GM23338 (cell line): ENCODE data around the gene SFSWAP. TPM values are rescaled to one million over a fixed set of nuclear protein-coding genes. Genes with fewer than 3 reads are reported as not detected.
"Not testable (repeated sequence)": the region's sequence is repeated elsewhere in the genome, so short reads cannot be mapped to it uniquely, and the experiment has no call there.

ENCODE experiments used
- ATAC-seq: fragments of 200-7000 bp; cut with Tn5 transposase; 3 replicates; pipeline ENCODE4 v1.9.1; 2020
- DNase-seq: peaks from one replicate; pipeline ENCODE4 v3.0.0-alpha.2; 2015; ENCODE audit warnings: low spot score
- H2AFZ ChIP-seq: fragments of 200-600 bp; sonication (generic); 2 replicates; pipeline ENCODE4 v1.8.0; 2016; ENCODE audit warnings: antibody characterized with exemption, mild to moderate bottlenecking, moderate library complexity
- H3F3A ChIP-seq: fragments of 200-600 bp; sonication (generic); replicated peaks from 2 replicates; pipeline ENCODE4 v1.8.0; 2017; ENCODE audit warnings: antibody characterized with exemption, mixed run types, low read depth
- H3K27ac ChIP-seq: fragments of 200-600 bp; sonication (generic); 2 replicates; pipeline ENCODE4 v1.6.1; 2016; ENCODE audit warnings: low read depth
- H3K27me3 ChIP-seq: fragments of 200-600 bp; sonication (generic); 2 replicates; pipeline ENCODE4 v1.8.0; 2016; ENCODE audit warnings: mild to moderate bottlenecking, mixed run types, moderate library complexity; ENCODE audit not compliant: insufficient read depth
- H3K36me3 ChIP-seq: fragments of 200-600 bp; sonication (generic); 2 replicates; pipeline ENCODE4 v1.8.0; 2016; ENCODE audit warnings: mild to moderate bottlenecking; ENCODE audit not compliant: insufficient read depth
- H3K4me1 ChIP-seq: fragments of 200-600 bp; sonication (generic); 2 replicates; pipeline ENCODE4 v1.8.0; 2016; ENCODE audit warnings: mild to moderate bottlenecking, moderate library complexity; ENCODE audit not compliant: insufficient read depth
- H3K4me2 ChIP-seq: fragments of 200-600 bp; sonication (generic); 2 replicates; pipeline ENCODE4 v1.7.1; 2017; ENCODE audit warnings: mixed run types
- H3K4me3 ChIP-seq: fragments of 200-600 bp; sonication (generic); 2 replicates; pipeline ENCODE4 v1.6.1; 2016; ENCODE audit warnings: mixed run types
- H3K79me2 ChIP-seq: fragments of 200-600 bp; sonication (generic); replicated peaks from 2 replicates; pipeline ENCODE4 v1.8.0; 2017; ENCODE audit warnings: mild to moderate bottlenecking; ENCODE audit not compliant: insufficient read depth
- H3K9me2 ChIP-seq: fragments of 200-600 bp; sonication (generic); 2 replicates; pipeline ENCODE4 v1.8.0; 2017; ENCODE audit not compliant: insufficient read depth
- H4K20me1 ChIP-seq: fragments of 200-600 bp; sonication (generic); replicated peaks from 2 replicates; pipeline ENCODE4 v1.8.0; 2017; ENCODE audit warnings: mild to moderate bottlenecking; ENCODE audit not compliant: insufficient read depth
- H3K27ac Mint-ChIP-seq: 2 replicates; pipeline ENCODE4 v1.8.0; 2020; ENCODE audit warnings: inconsistent platforms, mild to moderate bottlenecking, moderate library complexity, mixed read lengths
- H3K27me3 Mint-ChIP-seq: 3 replicates; pipeline ENCODE4 v1.8.0; 2022; ENCODE audit warnings: low read depth, mild to moderate bottlenecking, moderate library complexity, mixed read lengths, inconsistent platforms; ENCODE audit not compliant: insufficient read depth, poor library complexity
- H3K36me3 Mint-ChIP-seq: 3 replicates; pipeline ENCODE4 v1.8.0; 2021; ENCODE audit warnings: low read depth, mild to moderate bottlenecking, inconsistent platforms, moderate library complexity, mixed read lengths
- H3K4me1 Mint-ChIP-seq: 3 replicates; pipeline ENCODE4 v1.8.0; 2020; ENCODE audit warnings: mild to moderate bottlenecking, inconsistent platforms, mixed read lengths
- H3K4me3 Mint-ChIP-seq: 3 replicates; pipeline ENCODE4 v1.8.0; 2021; ENCODE audit warnings: moderate library complexity, mild to moderate bottlenecking, inconsistent platforms, mixed read lengths
- H3K9me3 Mint-ChIP-seq: 3 replicates; pipeline ENCODE4 v1.8.0; 2020; ENCODE audit warnings: moderate library complexity, mild to moderate bottlenecking, inconsistent platforms, mixed read lengths
- CREB1 ChIP-seq: fragments of 250-450 bp; sonication (Bioruptor Pico); IDR thresholded peaks from 2 replicates; pipeline ENCODE4 v1.5.0; 2020; ENCODE audit warnings: low read depth, mild to moderate bottlenecking, moderate library complexity
- EZH2phosphoT487 ChIP-seq: fragments of 200-600 bp; sonication (generic); IDR thresholded peaks from one replicate; pipeline ENCODE4 v1.8.1; 2018; ENCODE audit warnings: antibody characterized with exemption; ENCODE audit not compliant: unreplicated experiment
- NANOG ChIP-seq: IDR thresholded peaks from 2 replicates; pipeline ENCODE4 v1.6.1; 2016; ENCODE audit warnings: antibody characterized with exemption, borderline replicate concordance
- STAT1 ChIP-seq: IDR thresholded peaks from one replicate; pipeline ENCODE4 v1.6.1; 2016; ENCODE audit warnings: antibody characterized with exemption; ENCODE audit not compliant: unreplicated experiment
- polyA plus RNA-seq: library from polyadenylated mRNA; unstranded; fragments of >200 nt; fragmentation: Nextera tagmentation; extraction: Ambion mirVana; gene quantifications from 2 replicates; pipeline ENCODE4 v1.2.1, GENCODE V29; 2016
- total RNA-seq: library from RNA; depleted of rRNA; stranded (reverse); fragments of >200 nt; shearing (Covaris generic); gene quantifications from 2 replicates; pipeline ENCODE4 v1.2.3, GENCODE V29; 2014
- TF ChIP-seq, protein P1 (sequence below): fragments of 250-450 bp; sonication (Bioruptor Pico); IDR thresholded peaks from 2 replicates; pipeline ENCODE4 v1.5.0; 2020; ENCODE audit warnings: mild to moderate bottlenecking, moderate library complexity
- TF ChIP-seq, protein P2 (sequence below): IDR thresholded peaks from one replicate; pipeline ENCODE4 v1.6.1; 2018; ENCODE audit warnings: antibody characterized with exemption; ENCODE audit not compliant: unreplicated experiment

Gene SFSWAP
- total and polyA plus RNA-seq, 2 experiments from 2014 or later, result 41.0 to 49.8 TPM

DNA sequence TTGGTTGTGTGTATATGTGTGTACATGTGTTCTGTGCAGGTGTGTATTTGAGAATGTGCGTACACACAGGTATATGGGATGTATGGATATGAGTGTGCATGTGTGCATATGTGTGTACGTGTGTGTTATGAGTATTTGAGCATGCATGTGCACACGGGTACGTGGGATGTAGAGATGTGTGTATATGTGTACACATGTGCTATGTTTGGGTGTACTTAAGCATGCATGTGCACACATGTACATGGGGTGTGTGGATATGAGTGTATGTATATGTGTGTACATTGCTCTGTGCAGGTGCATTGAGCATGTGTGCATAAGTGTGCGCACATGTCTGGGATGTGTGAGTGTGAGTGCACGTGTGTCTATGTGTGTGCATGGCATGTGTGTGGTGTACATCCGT is 34.3 kb upstream of the SFSWAP start (continued):
- TF ChIP-seq, protein P1, sequence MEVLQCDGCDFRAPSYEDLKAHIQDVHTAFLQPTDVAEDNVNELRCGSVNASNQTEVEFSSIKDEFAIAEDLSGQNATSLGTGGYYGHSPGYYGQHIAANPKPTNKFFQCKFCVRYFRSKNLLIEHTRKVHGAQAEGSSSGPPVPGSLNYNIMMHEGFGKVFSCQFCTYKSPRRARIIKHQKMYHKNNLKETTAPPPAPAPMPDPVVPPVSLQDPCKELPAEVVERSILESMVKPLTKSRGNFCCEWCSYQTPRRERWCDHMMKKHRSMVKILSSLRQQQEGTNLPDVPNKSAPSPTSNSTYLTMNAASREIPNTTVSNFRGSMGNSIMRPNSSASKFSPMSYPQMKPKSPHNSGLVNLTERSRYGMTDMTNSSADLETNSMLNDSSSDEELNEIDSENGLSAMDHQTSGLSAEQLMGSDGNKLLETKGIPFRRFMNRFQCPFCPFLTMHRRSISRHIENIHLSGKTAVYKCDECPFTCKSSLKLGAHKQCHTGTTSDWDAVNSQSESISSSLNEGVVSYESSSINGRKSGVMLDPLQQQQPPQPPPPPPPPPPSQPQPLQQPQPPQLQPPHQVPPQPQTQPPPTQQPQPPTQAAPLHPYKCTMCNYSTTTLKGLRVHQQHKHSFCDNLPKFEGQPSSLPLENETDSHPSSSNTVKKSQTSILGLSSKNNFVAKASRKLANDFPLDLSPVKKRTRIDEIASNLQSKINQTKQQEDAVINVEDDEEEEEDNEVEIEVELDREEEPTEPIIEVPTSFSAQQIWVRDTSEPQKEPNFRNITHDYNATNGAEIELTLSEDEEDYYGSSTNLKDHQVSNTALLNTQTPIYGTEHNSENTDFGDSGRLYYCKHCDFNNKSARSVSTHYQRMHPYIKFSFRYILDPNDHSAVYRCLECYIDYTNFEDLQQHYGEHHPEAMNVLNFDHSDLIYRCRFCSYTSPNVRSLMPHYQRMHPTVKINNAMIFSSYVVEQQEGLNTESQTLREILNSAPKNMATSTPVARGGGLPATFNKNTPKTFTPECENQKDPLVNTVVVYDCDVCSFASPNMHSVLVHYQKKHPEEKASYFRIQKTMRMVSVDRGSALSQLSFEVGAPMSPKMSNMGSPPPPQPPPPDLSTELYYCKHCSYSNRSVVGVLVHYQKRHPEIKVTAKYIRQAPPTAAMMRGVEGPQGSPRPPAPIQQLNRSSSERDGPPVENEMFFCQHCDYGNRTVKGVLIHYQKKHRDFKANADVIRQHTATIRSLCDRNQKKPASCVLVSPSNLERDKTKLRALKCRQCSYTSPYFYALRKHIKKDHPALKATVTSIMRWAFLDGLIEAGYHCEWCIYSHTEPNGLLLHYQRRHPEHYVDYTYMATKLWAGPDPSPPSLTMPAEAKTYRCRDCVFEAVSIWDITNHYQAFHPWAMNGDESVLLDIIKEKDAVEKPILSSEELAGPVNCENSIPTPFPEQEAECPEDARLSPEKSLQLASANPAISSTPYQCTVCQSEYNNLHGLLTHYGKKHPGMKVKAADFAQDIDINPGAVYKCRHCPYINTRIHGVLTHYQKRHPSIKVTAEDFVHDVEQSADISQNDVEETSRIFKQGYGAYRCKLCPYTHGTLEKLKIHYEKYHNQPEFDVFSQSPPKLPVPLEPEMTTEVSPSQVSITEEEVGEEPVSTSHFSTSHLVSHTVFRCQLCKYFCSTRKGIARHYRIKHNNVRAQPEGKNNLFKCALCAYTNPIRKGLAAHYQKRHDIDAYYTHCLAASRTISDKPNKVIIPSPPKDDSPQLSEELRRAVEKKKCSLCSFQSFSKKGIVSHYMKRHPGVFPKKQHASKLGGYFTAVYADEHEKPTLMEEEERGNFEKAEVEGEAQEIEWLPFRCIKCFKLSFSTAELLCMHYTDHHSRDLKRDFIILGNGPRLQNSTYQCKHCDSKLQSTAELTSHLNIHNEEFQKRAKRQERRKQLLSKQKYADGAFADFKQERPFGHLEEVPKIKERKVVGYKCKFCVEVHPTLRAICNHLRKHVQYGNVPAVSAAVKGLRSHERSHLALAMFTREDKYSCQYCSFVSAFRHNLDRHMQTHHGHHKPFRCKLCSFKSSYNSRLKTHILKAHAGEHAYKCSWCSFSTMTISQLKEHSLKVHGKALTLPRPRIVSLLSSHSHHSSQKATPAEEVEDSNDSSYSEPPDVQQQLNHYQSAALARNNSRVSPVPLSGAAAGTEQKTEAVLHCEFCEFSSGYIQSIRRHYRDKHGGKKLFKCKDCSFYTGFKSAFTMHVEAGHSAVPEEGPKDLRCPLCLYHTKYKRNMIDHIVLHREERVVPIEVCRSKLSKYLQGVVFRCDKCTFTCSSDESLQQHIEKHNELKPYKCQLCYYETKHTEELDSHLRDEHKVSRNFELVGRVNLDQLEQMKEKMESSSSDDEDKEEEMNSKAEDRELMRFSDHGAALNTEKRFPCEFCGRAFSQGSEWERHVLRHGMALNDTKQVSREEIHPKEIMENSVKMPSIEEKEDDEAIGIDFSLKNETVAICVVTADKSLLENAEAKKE (CRISPR knock-in tag), result no peak
- TF ChIP-seq NANOG (no peak), STAT1 (no peak), CREB1 (CRISPR knock-in tag) (no peak), EZH2phosphoT487 (no peak)
- TF ChIP-seq, protein P2, sequence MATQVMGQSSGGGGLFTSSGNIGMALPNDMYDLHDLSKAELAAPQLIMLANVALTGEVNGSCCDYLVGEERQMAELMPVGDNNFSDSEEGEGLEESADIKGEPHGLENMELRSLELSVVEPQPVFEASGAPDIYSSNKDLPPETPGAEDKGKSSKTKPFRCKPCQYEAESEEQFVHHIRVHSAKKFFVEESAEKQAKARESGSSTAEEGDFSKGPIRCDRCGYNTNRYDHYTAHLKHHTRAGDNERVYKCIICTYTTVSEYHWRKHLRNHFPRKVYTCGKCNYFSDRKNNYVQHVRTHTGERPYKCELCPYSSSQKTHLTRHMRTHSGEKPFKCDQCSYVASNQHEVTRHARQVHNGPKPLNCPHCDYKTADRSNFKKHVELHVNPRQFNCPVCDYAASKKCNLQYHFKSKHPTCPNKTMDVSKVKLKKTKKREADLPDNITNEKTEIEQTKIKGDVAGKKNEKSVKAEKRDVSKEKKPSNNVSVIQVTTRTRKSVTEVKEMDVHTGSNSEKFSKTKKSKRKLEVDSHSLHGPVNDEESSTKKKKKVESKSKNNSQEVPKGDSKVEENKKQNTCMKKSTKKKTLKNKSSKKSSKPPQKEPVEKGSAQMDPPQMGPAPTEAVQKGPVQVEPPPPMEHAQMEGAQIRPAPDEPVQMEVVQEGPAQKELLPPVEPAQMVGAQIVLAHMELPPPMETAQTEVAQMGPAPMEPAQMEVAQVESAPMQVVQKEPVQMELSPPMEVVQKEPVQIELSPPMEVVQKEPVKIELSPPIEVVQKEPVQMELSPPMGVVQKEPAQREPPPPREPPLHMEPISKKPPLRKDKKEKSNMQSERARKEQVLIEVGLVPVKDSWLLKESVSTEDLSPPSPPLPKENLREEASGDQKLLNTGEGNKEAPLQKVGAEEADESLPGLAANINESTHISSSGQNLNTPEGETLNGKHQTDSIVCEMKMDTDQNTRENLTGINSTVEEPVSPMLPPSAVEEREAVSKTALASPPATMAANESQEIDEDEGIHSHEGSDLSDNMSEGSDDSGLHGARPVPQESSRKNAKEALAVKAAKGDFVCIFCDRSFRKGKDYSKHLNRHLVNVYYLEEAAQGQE, result no peak

DNA sequence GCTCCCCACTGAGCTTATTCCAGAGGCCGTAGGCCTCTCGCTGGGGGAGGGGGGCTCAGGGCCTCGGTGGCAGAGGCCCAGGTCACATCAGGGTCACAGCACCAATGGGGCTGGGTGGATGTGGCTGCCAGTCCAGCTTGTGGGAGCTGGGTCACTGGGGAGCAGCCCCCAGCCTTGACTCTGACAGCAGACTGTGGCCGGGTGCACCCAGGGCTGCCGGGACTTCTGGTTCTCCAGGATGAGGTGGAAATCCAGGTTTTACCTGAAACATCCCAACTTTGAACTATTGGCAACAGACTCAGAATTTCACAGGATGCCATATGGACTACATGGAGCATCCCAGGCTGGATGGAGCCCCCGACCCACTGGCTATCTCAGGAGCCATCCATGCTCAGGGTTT is 33.8 kb upstream of the SFSWAP start:
- not testable (repeated sequence) for H3K36me3 ChIP-seq, H2AFZ ChIP-seq, H3K27ac Mint-ChIP-seq, H3K9me3 Mint-ChIP-seq, H3K4me3 ChIP-seq, H4K20me1 ChIP-seq, DNase-seq, H3K36me3 Mint-ChIP-seq, H3K27me3 ChIP-seq, H3K9me2 ChIP-seq, ATAC-seq, H3K4me1 Mint-ChIP-seq, H3K4me3 Mint-ChIP-seq, H3K27ac ChIP-seq, H3K4me2 ChIP-seq, H3K4me1 ChIP-seq, H3K79me2 ChIP-seq, H3F3A ChIP-seq
- peaks cover 15% of the 10 kb centered on the region for H3K27me3 Mint-ChIP-seq
